Heart right ventricle (tissue), 16 donors: ENCODE data around the gene CRHR2. TPM values are rescaled to one million over a fixed set of nuclear protein-coding genes. Genes with fewer than 3 reads are reported as not detected.
A peak's percentile ranks its signal among the peaks of the same experiment; 100 is the strongest.

Experiments used
- ATAC-seq, 8 donors: fragments of 200-7000 bp; cut with Tn5 transposase; one replicate each; pipeline ENCODE4 v1.9.1; 2020; ENCODE audit warnings: mild to moderate bottlenecking in 8 of 8, moderate library complexity in 8 of 8, moderate number of reproducible peaks in 1 of 8
- DNase-seq, 2 donors: peaks; one replicate each; pipeline ENCODE4 v3.0.0-alpha.2; 2020
- H3K27ac ChIP-seq, 10 donors: fragments of 200-600 bp; sonication (generic) in 2 of 10; one replicate each; pipeline versions ENCODE4 v1.5.0 to v1.8.0; 2020 to 2022; ENCODE audit warnings: mild to moderate bottlenecking in 3 of 10
- H3K27me3 ChIP-seq, 7 donors: fragments of 200-600 bp; one replicate each; pipeline ENCODE4 v1.8.0; 2021 to 2022; ENCODE audit warnings: mild to moderate bottlenecking in 2 of 7
- H3K36me3 ChIP-seq, 9 donors: fragments of 200-600 bp; sonication (generic) in 1 of 9; one replicate each; pipeline versions ENCODE4 v1.5.0 to v1.8.0; 2020 to 2022; ENCODE audit warnings: mild to moderate bottlenecking in 2 of 9
- H3K4me1 ChIP-seq, 9 donors: fragments of 200-600 bp; sonication (generic) in 1 of 9; one replicate each; pipeline versions ENCODE4 v1.5.0 to v1.8.0; 2020 to 2022; ENCODE audit warnings: mild to moderate bottlenecking in 4 of 9
- H3K4me3 ChIP-seq, 10 donors: fragments of 200-600 bp; sonication (generic) in 2 of 10; one replicate each; pipeline versions ENCODE4 v1.5.0 to v1.8.0; 2020 to 2022; ENCODE audit warnings: mild to moderate bottlenecking in 7 of 10, moderate library complexity in 2 of 10
- H3K9me3 ChIP-seq, 11 donors: fragments of 200-600 bp in 10 of 11; sonication (generic) in 2 of 11; one replicate each; pipeline versions ENCODE4 v1.5.0 to v1.8.0; 2013 to 2022; ENCODE audit warnings: mild to moderate bottlenecking in 2 of 11, control low read depth in 1 of 11, moderate library complexity in 1 of 11
- WGBS, 2 donors: extraction: QIAGEN DNeasy Blood & Tissue Kit; methylation state at CpG; one replicate each; pipeline ENCODE4 v1.1.7; 2013; ENCODE audit warnings: inconsistent platforms in 1 of 2; 5-methylcytosine and 5-hydroxymethylcytosine counted together
- intact Hi-C, 10 donors: fragments of 100-400 bp; cut with DNase I; formaldehyde crosslinking; loops; one replicate each; pipeline versions ENCODE4 v1.11.1 to v1.14.2; 2022
- polyA plus RNA-seq, 2 donors: library from polyadenylated mRNA; stranded (reverse); fragments of 200-250 nt; gene quantifications; one replicate each; pipeline ENCODE4 v1.2.3, GENCODE V29; 2013
- total RNA-seq, 10 donors: library from RNA; stranded (reverse); fragmentation: NEBNext Ultra II Directional in 3 of 10; extraction: Animal tissue kit (Norgen Biotek cat#: 25700) in 3 of 10; gene quantifications; one replicate each; pipeline versions ENCODE4 v1.2.1 to v1.2.4, GENCODE V29; 2021 to 2023
- TF ChIP-seq, protein P1 (sequence below), 9 donors: fragments of 200-600 bp; sonication (generic) in 2 of 9; IDR thresholded peaks; one replicate each; pipeline versions ENCODE4 v1.5.0 to v1.8.0; 2021 to 2022; ENCODE audit warnings: antibody characterized with exemption in 9 of 9, mild to moderate bottlenecking in 5 of 9, moderate library complexity in 1 of 9
- donor health status: Arrhythmogenic right ventricular cardiomyopathy.
- donor health status: ischemic (EF 13 %, LVEDD 7.1; RV severe dilation, severe dysfunction).
- donor health status: healthy with polysubstance abuse.
- donor health status: DM: no; HTN: yes; CAD: no.
- donor health status: DM: no; HTN: no; CAD: no.
- donor health status: ischemic (EF 25% LVEDD 6.9; RV normal size, moderate dysfunction).
- donor health status: ischemic (EF 25% LVEDD 5.7; RV mildly dilated, moderate dysfunction).
- donor health status: healthy.
- donor health status: DM: yes; HTN: yes; CAD: no.
- donor health status: Ischemic cardiomyopathy.
- donor health status: ischemic (EF 35%, LVEDD 5.7; RV mildly dilated, moderate dysfunction).
- donor health status: nonischemic (EF 11% LVEDD 7.7; RV severe dilation, severe dysfunction).
- donor health status: DM: yes; HTN: yes; CAD: no.
- donor health status: PGD.
- donor health status: ischemic (EF 29% LVEDD 5.4; RV normal size, mild dysfunction).
- donor health status: nonischemic (EF 23%, LVEDD 6.1; RV moderate dilation, normal function).

The CRHR2 gene
- total and polyA plus RNA-seq, 12 donors = 0.07 to 1.2 (median 0.28) TPM; not detected in 1

DNA sequence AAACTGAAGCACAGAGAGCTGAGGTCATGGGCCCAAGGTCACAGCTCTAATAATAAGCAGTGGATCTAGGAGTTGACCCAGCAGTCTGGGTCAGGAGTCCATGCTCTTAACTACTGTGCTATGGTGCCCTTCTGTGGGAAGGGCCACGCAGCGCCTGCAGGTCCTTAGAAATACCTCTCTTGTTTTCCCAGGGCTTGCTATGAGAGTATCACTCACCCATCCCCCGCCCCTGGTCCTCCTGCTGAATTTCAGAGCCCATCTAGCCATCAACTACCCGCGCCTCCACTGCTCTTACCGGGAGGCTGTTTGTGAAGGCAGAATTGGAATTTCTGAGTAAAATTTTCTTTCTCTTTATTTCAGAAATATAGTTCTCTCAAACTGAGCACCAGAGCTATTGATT lies 27.3 kb upstream of the CRHR2 start:
- WGBS, 2 donors = 81 to 84% methylated on average over 6 of the region's 6 CpGs
- intact Hi-C loops = no loop called here
- no peaks in the 10 kb centered on the region for H3K36me3 ChIP-seq
- TF ChIP-seq, protein P1, sequence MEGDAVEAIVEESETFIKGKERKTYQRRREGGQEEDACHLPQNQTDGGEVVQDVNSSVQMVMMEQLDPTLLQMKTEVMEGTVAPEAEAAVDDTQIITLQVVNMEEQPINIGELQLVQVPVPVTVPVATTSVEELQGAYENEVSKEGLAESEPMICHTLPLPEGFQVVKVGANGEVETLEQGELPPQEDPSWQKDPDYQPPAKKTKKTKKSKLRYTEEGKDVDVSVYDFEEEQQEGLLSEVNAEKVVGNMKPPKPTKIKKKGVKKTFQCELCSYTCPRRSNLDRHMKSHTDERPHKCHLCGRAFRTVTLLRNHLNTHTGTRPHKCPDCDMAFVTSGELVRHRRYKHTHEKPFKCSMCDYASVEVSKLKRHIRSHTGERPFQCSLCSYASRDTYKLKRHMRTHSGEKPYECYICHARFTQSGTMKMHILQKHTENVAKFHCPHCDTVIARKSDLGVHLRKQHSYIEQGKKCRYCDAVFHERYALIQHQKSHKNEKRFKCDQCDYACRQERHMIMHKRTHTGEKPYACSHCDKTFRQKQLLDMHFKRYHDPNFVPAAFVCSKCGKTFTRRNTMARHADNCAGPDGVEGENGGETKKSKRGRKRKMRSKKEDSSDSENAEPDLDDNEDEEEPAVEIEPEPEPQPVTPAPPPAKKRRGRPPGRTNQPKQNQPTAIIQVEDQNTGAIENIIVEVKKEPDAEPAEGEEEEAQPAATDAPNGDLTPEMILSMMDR (IDR thresholded peaks at IDR 0.05) = no peak
- ATAC-seq = no peak
- H3K27ac ChIP-seq = peak overlapping the region in 3 of 10 donors; percentile 6 to 73 (median 60)
- H3K9me3 ChIP-seq = no peaks in the 10 kb centered on the region
- no peaks in the 10 kb centered on the region for H3K27me3 ChIP-seq
- no peak overlapping the region for H3K4me3 ChIP-seq
- no peak for DNase-seq
- peaks cover 0 to 26% (median 13%) of the 10 kb centered on the region in 9 donors for H3K4me1 ChIP-seq

DNA sequence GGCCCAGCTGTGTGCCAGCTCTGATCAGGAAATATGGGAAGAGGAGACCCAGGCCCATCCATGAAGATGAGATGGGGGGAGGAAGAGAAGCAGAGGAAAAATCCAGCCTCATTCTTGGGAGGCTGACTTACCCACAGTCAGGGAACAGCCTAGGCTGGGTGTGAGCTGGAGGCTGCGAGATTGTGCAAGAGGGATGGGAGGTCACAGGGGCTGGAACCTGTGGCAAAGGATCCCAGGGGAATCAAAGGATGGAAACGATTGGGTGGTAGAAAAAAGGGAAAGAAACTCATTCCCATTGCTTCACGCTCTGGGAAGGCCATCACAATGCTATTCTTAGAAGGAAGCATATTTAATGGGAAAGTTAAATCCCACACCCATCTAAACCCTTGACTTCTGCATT lies 26.7 kb upstream of the CRHR2 start:
- peak; percentile 60 for DNase-seq
- no peaks in the 10 kb centered on the region for H3K36me3 ChIP-seq
- H3K27ac ChIP-seq = peak overlapping the region in 6 of 10 donors; percentile 17 to 76 (median 58)
- intact Hi-C loops = no loop called here
- 61 to 68% methylated on average over 3 of the region's 3 CpGs for WGBS, 2 donors
- TF ChIP-seq, protein P1 (IDR thresholded peaks at IDR 0.05) = no peak
- H3K27me3 ChIP-seq = no peaks in the 10 kb centered on the region
- H3K4me1 ChIP-seq = peaks cover 0 to 26% (median 13%) of the 10 kb centered on the region in 9 donors
- no peak overlapping the region for H3K4me3 ChIP-seq
- peak; percentile 48 to 86 (median 71) for ATAC-seq
- H3K9me3 ChIP-seq = peaks cover 0 to 5% (median 0%) of the 10 kb centered on the region in 11 donors

DNA sequence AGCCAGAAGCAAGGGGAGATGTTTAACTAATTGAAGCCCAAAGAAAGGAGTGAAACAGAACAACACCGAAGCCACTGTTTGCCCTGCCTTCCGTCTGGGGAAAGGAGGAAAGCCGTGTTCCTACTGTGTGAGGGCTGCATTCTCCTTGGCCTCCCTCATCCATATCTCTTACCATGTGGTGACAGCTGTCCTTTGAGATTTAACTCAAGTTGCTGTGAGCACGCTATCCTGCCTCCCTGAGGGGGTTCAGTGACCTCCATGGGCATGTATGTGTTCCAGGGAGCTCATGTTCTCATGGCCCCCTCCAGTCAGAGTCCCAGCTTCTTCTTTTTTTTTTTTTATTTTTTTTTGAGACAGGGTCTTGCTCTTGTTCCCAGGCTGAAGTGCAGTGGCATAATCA lies 26.2 kb upstream of the CRHR2 start:
- intact Hi-C loops = no loop called here
- 64 to 67% methylated on average over 4 of the region's 4 CpGs for WGBS, 2 donors
- Histone ChIP-seq H3K9me3 (peaks cover 0 to 5% (median 0%) of the 10 kb centered on the region in 11 donors), H3K27ac (peak overlapping the region in 9 of 10 donors; percentile 18 to 76 (median 50)), H3K36me3 (no peaks in the 10 kb centered on the region), H3K4me1 (peaks cover 0 to 26% (median 13%) of the 10 kb centered on the region in 9 donors), H3K4me3 (no peak overlapping the region), H3K27me3 (no peaks in the 10 kb centered on the region)
- DNase-seq = peak; percentile 36 to 54
- TF ChIP-seq, protein P1 (IDR thresholded peaks at IDR 0.05) = no peak
- peak; percentile 41 to 82 (median 56) for ATAC-seq

DNA sequence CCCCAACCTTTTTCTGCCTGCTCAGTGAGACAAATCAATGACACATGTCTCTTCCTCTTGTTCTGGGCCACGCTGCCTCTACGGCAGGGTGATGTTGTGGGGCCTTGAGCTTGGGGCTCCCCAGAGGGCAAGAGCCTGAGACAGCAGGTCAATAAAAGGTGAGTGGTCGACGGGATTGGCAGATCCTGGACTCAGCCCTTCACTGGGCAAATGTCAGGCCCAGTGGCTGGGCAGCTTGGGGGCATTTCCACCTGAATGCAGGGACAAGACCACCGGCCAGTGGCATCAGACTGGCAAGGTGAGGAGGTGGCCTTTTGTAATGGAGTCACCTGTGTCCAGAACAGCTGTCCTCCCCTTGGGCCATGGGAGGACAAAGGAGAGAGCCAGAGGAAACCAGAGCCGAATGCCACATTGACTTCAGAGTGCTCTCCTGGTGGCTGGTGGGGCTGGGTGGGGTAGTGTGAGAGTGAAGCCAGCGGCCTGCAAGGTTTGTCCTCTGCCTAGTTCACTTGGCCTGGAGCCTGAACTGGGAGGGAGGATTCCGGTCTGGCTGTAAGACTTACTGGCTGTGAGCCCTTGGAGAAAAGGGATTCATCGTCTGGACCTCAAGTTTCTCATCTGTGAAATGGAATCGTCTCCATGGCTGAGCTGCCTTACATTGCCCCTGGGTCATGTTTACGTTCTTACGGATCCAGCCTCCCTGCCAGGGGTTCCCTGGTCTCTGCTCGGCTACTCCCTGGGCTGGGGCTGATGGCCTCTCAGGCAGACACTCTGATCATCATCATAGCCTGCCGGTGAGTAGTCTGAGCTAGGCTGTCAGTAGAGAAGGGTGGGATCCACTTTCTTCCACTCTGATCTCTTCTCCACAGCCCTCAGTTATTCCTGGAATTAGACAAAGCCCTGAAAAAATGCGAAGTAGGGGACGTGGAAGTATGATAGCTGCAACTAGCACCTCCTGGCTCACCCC lies 25.4 kb upstream of the CRHR2 start:
- DNase-seq = peak; percentile 58 to 70
- intact Hi-C loops = no loop called here
- no peaks in the 10 kb centered on the region for H3K27me3 ChIP-seq
- H3K9me3 ChIP-seq = peaks cover 0 to 5% (median 0%) of the 10 kb centered on the region in 11 donors
- H3K4me1 ChIP-seq = peaks cover 0 to 26% (median 13%) of the 10 kb centered on the region in 9 donors
- H3K4me3 ChIP-seq = no peak overlapping the region
- TF ChIP-seq, protein P1 (IDR thresholded peaks at IDR 0.05) = no peak
- 50 to 60% methylated on average over 16 of the region's 16 CpGs for WGBS, 2 donors
- H3K36me3 ChIP-seq = no peaks in the 10 kb centered on the region
- H3K27ac ChIP-seq = peak overlapping the region in 9 of 10 donors; percentile 18 to 76 (median 50)
- ATAC-seq = peak; percentile 46 to 81 (median 75)
